IPS-18c (cell line): ENCODE measurements around the gene PROS1.
"Not testable (repeated sequence)": the region's sequence is repeated elsewhere in the genome, so short reads cannot be mapped to it uniquely, and the experiment has no call there.

Experiments
- H3K4me3 ChIP-seq: 2 replicates; pipeline ENCODE4 v1.7.0; 2013; ENCODE audit warnings: low read depth, mild to moderate bottlenecking, low read length, moderate library complexity; ENCODE audit not compliant: insufficient read depth
- H3K9me3 ChIP-seq: one replicate; pipeline ENCODE4 v1.6.1; 2013; ENCODE audit warnings: mild to moderate bottlenecking, low read length, moderate library complexity; ENCODE audit not compliant: control insufficient read depth, insufficient read depth

Gene PROS1

GRCh38 chr3:93923006-93923405 lies 50.7 kb downstream of the PROS1 start:
- Histone ChIP-seq H3K4me3 (no peak overlapping the region), H3K9me3 (peaks cover 2% of the 10 kb centered on the region)

- H3K9me3 ChIP-seq, H3K4me3 ChIP-seq: not testable (repeated sequence)
These were observed 56.1 kb downstream of the PROS1 start for GRCh38 chr3:93917546-93918029.

GRCh38 chr3:93913623-93914022 lies 60.1 kb downstream of the PROS1 start:
- not testable (repeated sequence) for H3K9me3 ChIP-seq, H3K4me3 ChIP-seq

- Histone ChIP-seq H3K9me3 (no peaks in the 10 kb centered on the region), H3K4me3 (no peak overlapping the region)
These were observed 62.5 kb downstream of the PROS1 start for GRCh38 chr3:93911206-93911605.

- no peaks in the 10 kb centered on the region for H3K9me3 ChIP-seq
- no peak overlapping the region for H3K4me3 ChIP-seq
These were observed 63.6 kb downstream of the PROS1 start for GRCh38 chr3:93910097-93910496.

GRCh38 chr3:93907132-93907531 lies 66.6 kb downstream of the PROS1 start:
- Histone ChIP-seq H3K4me3 (no peak overlapping the region), H3K9me3 (no peaks in the 10 kb centered on the region)

GRCh38 chr3:93906245-93906644 lies 67.5 kb downstream of the PROS1 start:
- Histone ChIP-seq H3K4me3 (no peak overlapping the region), H3K9me3 (no peaks in the 10 kb centered on the region)

GRCh38 chr3:93904568-93904967 lies 69.1 kb downstream of the PROS1 start:
- H3K9me3 ChIP-seq, result no peaks in the 10 kb centered on the region

GRCh38 chr3:93878250-93879017 lies 95.3 kb downstream of the PROS1 start:
- H3K9me3 ChIP-seq, H3K4me3 ChIP-seq: not testable (repeated sequence)

More at GRCh38 chr3:93904568-93904967, 69.1 kb downstream of the PROS1 start:
- no peak overlapping the region for H3K4me3 ChIP-seq

- H3K9me3 ChIP-seq, H3K4me3 ChIP-seq: not testable (repeated sequence)
These were observed 96.3 kb downstream of the PROS1 start for GRCh38 chr3:93877427-93877826.

GRCh38 chr3:93873412-93873811 lies 100.3 kb downstream of the PROS1 start:
- not testable (repeated sequence) for H3K4me3 ChIP-seq, H3K9me3 ChIP-seq

- peaks cover 2% of the 10 kb centered on the region for H3K9me3 ChIP-seq
- H3K4me3 ChIP-seq, result no peak overlapping the region
These were observed 106.3 kb downstream of the PROS1 start for GRCh38 chr3:93867425-93867824.

- peaks cover 2% of the 10 kb centered on the region for H3K9me3 ChIP-seq
- no peak overlapping the region for H3K4me3 ChIP-seq
These were observed 112.7 kb downstream of the PROS1 start for GRCh38 chr3:93861017-93861416.

GRCh38 chr3:93855401-93855800 lies 118.3 kb downstream of the PROS1 start:
- Histone ChIP-seq H3K9me3 (peaks cover 6% of the 10 kb centered on the region), H3K4me3 (no peak overlapping the region)

GRCh38 chr3:93852228-93852627 lies 121.5 kb downstream of the PROS1 start:
- not testable (repeated sequence) for H3K4me3 ChIP-seq, H3K9me3 ChIP-seq

- Histone ChIP-seq H3K4me3 (no peak overlapping the region), H3K9me3 (no peaks in the 10 kb centered on the region)
These were observed 129.7 kb downstream of the PROS1 start for GRCh38 chr3:93843981-93844380.

GRCh38 chr3:93839193-93839592 lies 134.5 kb downstream of the PROS1 start:
- H3K4me3 ChIP-seq, H3K9me3 ChIP-seq: not testable (repeated sequence)
